TTC549 (cell line): ENCODE results near the gene HEYL.
"Not testable (repeated sequence)": the region's sequence is repeated elsewhere in the genome, so short reads cannot be mapped to it uniquely, and the experiment has no call there.

Source experiments
- FAIRE-seq: peaks from 2 replicates; lab custom pipeline; 2012; peaks lifted over from hg19 to GRCh38; lab: Jason Lieb, UNC

HEYL gene

GRCh38 chr1:39635871-39636210 lies 3.6 kb downstream of the HEYL start:
- no peak for FAIRE-seq

- FAIRE-seq = no peak
Observed at GRCh38 chr1:39635205-39635870, 4.1 kb downstream of the HEYL start.

GRCh38 chr1:39633422-39633821 lies 6.0 kb downstream of the HEYL start:
- no peak for FAIRE-seq

- no peak for FAIRE-seq
Observed at GRCh38 chr1:39632682-39633417, 6.6 kb downstream of the HEYL start.

- FAIRE-seq = no peak
Observed at GRCh38 chr1:39632323-39632681, 7.1 kb downstream of the HEYL start.

GRCh38 chr1:39631361-39632322 lies 7.8 kb downstream of the HEYL start:
- no peak for FAIRE-seq

GRCh38 chr1:39628807-39629350 lies 10.6 kb downstream of the HEYL start:
- no peak for FAIRE-seq

GRCh38 chr1:39626646-39627045 lies 12.8 kb downstream of the HEYL start:
- FAIRE-seq = no peak

- FAIRE-seq = no peak
Observed at GRCh38 chr1:39625462-39626273, 13.8 kb downstream of the HEYL start.

- FAIRE-seq = no peak
Observed at GRCh38 chr1:39625009-39625408, 14.4 kb downstream of the HEYL start.

GRCh38 chr1:39623053-39623452 lies 16.4 kb downstream of the HEYL start:
- no peak for FAIRE-seq

GRCh38 chr1:39622427-39622826 lies 17.0 kb downstream of the HEYL start:
- FAIRE-seq = no peak

GRCh38 chr1:39620659-39621165 lies 18.7 kb downstream of the HEYL start:
- no peak for FAIRE-seq

GRCh38 chr1:39617488-39618049 lies 21.9 kb downstream of the HEYL start:
- no peak for FAIRE-seq

- no peak for FAIRE-seq
Observed at GRCh38 chr1:39615086-39615673, 24.3 kb downstream of the HEYL start.

GRCh38 chr1:39614488-39614887 lies 25.0 kb downstream of the HEYL start:
- no peak for FAIRE-seq

- FAIRE-seq = no peak
Observed at GRCh38 chr1:39613250-39613649, 26.2 kb downstream of the HEYL start.

GRCh38 chr1:39609618-39610331 lies 29.7 kb downstream of the HEYL start:
- FAIRE-seq = no peak

- FAIRE-seq = no peak
Observed at GRCh38 chr1:39608921-39609320, 30.5 kb downstream of the HEYL start.

GRCh38 chr1:39603677-39604076 lies 35.8 kb downstream of the HEYL start:
- FAIRE-seq = not testable (repeated sequence)
